Upper lobe of left lung (tissue), 6 donors: ENCODE measurements around the gene CCND2. TPM values are rescaled to one million over a fixed set of nuclear protein-coding genes. Genes with fewer than 3 reads are reported as not detected.

Experiments
- ATAC-seq, 2 donors: fragments of 200-7000 bp; cut with Tn5 transposase; one replicate each; pipeline ENCODE4 v1.9.1; 2022; ENCODE audit warnings: mild to moderate bottlenecking in 2 of 2, moderate library complexity in 2 of 2; ENCODE audit not compliant: low FRiP score in 2 of 2
- DNase-seq, 2 donors: peaks; one replicate each; pipeline ENCODE4 v3.0.0-alpha.2; 2019 to 2020
- H3K27ac ChIP-seq, 4 donors: fragments of 200-600 bp; sonication (generic); one replicate each; pipeline ENCODE4 v1.5.1; 2016 to 2019
- H3K27me3 ChIP-seq, 4 donors: fragments of 200-600 bp; sonication (generic); one replicate each; pipeline ENCODE4 v1.5.1; 2017 to 2019
- H3K36me3 ChIP-seq, 4 donors: fragments of 200-600 bp; sonication (generic); one replicate each; pipeline ENCODE4 v1.5.1; 2016 to 2019
- H3K4me1 ChIP-seq, 4 donors: fragments of 200-600 bp; sonication (generic); one replicate each; pipeline ENCODE4 v1.5.1; 2018 to 2019
- H3K4me3 ChIP-seq, 4 donors: fragments of 200-600 bp; sonication (generic); one replicate each; pipeline ENCODE4 v1.5.1; 2017 to 2019; ENCODE audit warnings: mild to moderate bottlenecking in 2 of 4, moderate library complexity in 1 of 4
- H3K9me3 ChIP-seq, 4 donors: fragments of 200-600 bp; sonication (generic); one replicate each; pipeline ENCODE4 v1.5.1; 2018 to 2019
- CTCF ChIP-seq, 6 experiments: fragments of 450-650 bp in 4 of 6; fragments of 200-600 bp in 2 of 6; sonication (generic) in 2 of 6; IDR thresholded peaks; one replicate each; pipeline ENCODE4 v1.5.1; 2016 to 2019; ENCODE audit warnings: antibody characterized with exemption in 6 of 6
- EP300 ChIP-seq, 4 donors: sonication (generic); formaldehyde crosslinking; IDR thresholded peaks; one replicate each; pipeline ENCODE4 v1.5.1; 2017; ENCODE audit warnings: antibody characterized with exemption in 4 of 4, control low read depth in 2 of 4
- POLR2A ChIP-seq, 4 donors: fragments of 450-650 bp; IDR thresholded peaks; one replicate each; pipeline ENCODE4 v1.5.1; 2016 to 2017; ENCODE audit warnings: antibody characterized with exemption in 4 of 4, mild to moderate bottlenecking in 2 of 4
- POLR2AphosphoS5 ChIP-seq, 2 donors: sonication (generic); formaldehyde crosslinking; IDR thresholded peaks; one replicate each; pipeline ENCODE4 v1.5.1; 2017; ENCODE audit warnings: antibody characterized with exemption in 2 of 2
- WGBS, 2 donors: methylation state at CpG; one replicate each; pipeline ENCODE4 v1.1.5; 2017 to 2018; 5-methylcytosine and 5-hydroxymethylcytosine counted together
- total RNA-seq, 6 donors: library from RNA; depleted of rRNA in 4 of 6; stranded (reverse); fragments of >200 nt in 4 of 6; gene quantifications; one replicate each; pipeline versions ENCODE4 v1.1.0 to v1.2.1, GENCODE V29; 2016 to 2021
- donor health status: DM: no; HTN: no; CAD: no; lungs with moderate emphysema.
- donor health status: DM: no; HTN: yes; CAD: no; lungs with severe emphysema.

The CCND2 gene
- total RNA-seq, 6 donors from 2014 or later: 47.1 to 101 (median 64.6) TPM

- no peak overlapping the region for H3K27ac ChIP-seq
- H3K4me3 ChIP-seq: no peak overlapping the region
- H3K27me3 ChIP-seq: no peaks in the 10 kb centered on the region
- ATAC-seq: no peak
- no peaks in the 10 kb centered on the region for H3K36me3 ChIP-seq
- H3K4me1 ChIP-seq: peaks cover 0 to 5% (median 0%) of the 10 kb centered on the region in 4 donors
- WGBS, 2 donors: 57 to 64% methylated on average over 9 of the region's 9 CpGs
- no peak for DNase-seq
- TF ChIP-seq POLR2AphosphoS5 (IDR thresholded peaks at IDR 0.05) (no peak), CTCF (IDR thresholded peaks at IDR 0.05) (no peak), EP300 (IDR thresholded peaks at IDR 0.05) (no peak), POLR2A (IDR thresholded peaks at IDR 0.05) (no peak)
- H3K9me3 ChIP-seq: no peaks in the 10 kb centered on the region
Measured at GRCh38 chr12:4244868-4245267, 28.7 kb upstream of the CCND2 start.

GRCh38 chr12:4245446-4245845, 28.1 kb upstream of the CCND2 start:
- TF ChIP-seq POLR2A (IDR thresholded peaks at IDR 0.05) (no peak), POLR2AphosphoS5 (IDR thresholded peaks at IDR 0.05) (no peak), EP300 (IDR thresholded peaks at IDR 0.05) (no peak), CTCF (IDR thresholded peaks at IDR 0.05) (no peak)
- no peak for DNase-seq
- Histone ChIP-seq H3K36me3 (no peaks in the 10 kb centered on the region), H3K4me3 (no peak overlapping the region), H3K4me1 (peaks cover 0 to 5% (median 0%) of the 10 kb centered on the region in 4 donors), H3K27ac (no peak overlapping the region), H3K9me3 (no peaks in the 10 kb centered on the region), H3K27me3 (no peaks in the 10 kb centered on the region)
- 82 to 87% methylated on average over 4 of the region's 4 CpGs for WGBS, 2 donors
- no peak for ATAC-seq

GRCh38 chr12:4246116-4246515, 27.4 kb upstream of the CCND2 start:
- H3K9me3 ChIP-seq: no peaks in the 10 kb centered on the region
- 48 to 53% methylated on average over 5 of the region's 5 CpGs for whole genome bisulfite sequencing, 2 donors
- ATAC-seq: no peak

GRCh38 chr12:4250691-4251090, 22.9 kb upstream of the CCND2 start:
- 71 to 80% methylated on average over 6 to 8 of the region's 8 CpGs for WGBS, 2 donors
- H3K27me3 ChIP-seq: no peaks in the 10 kb centered on the region
- no peaks in the 10 kb centered on the region for H3K4me1 ChIP-seq
- no peak for TF ChIP-seq POLR2AphosphoS5 (IDR thresholded peaks at IDR 0.05)
- no peak for TF ChIP-seq POLR2A (IDR thresholded peaks at IDR 0.05)
- TF ChIP-seq CTCF (IDR thresholded peaks at IDR 0.05): no peak
- TF ChIP-seq EP300 (IDR thresholded peaks at IDR 0.05): no peak
- H3K9me3 ChIP-seq: no peaks in the 10 kb centered on the region
- ATAC-seq (no peak), DNase-seq (no peak)
- H3K4me3 ChIP-seq: no peak overlapping the region
- H3K27ac ChIP-seq: no peak overlapping the region
- H3K36me3 ChIP-seq: no peaks in the 10 kb centered on the region

More at GRCh38 chr12:4246116-4246515, 27.4 kb upstream of the CCND2 start:
- Histone ChIP-seq H3K4me1 (peaks cover 0 to 5% (median 0%) of the 10 kb centered on the region in 4 donors), H3K27me3 (no peaks in the 10 kb centered on the region), H3K36me3 (no peaks in the 10 kb centered on the region), H3K27ac (no peak overlapping the region), H3K4me3 (no peak overlapping the region)
- no peak for DNase-seq
- no peak for TF ChIP-seq EP300 (IDR thresholded peaks at IDR 0.05)
- TF ChIP-seq POLR2A (IDR thresholded peaks at IDR 0.05): no peak
- no peak for TF ChIP-seq POLR2AphosphoS5 (IDR thresholded peaks at IDR 0.05)
- TF ChIP-seq CTCF (IDR thresholded peaks at IDR 0.05): no peak

- 70 to 80% methylated on average over 6 of the region's 6 CpGs for whole genome bisulfite sequencing, 2 donors
- Histone ChIP-seq H3K27me3 (no peaks in the 10 kb centered on the region), H3K4me3 (no peak overlapping the region), H3K9me3 (no peaks in the 10 kb centered on the region), H3K27ac (no peak overlapping the region), H3K4me1 (no peaks in the 10 kb centered on the region), H3K36me3 (no peaks in the 10 kb centered on the region)
- no peak for TF ChIP-seq POLR2AphosphoS5 (IDR thresholded peaks at IDR 0.05)
- no peak for TF ChIP-seq POLR2A (IDR thresholded peaks at IDR 0.05)
- TF ChIP-seq CTCF (IDR thresholded peaks at IDR 0.05): no peak
- TF ChIP-seq EP300 (IDR thresholded peaks at IDR 0.05): no peak
- DNase-seq (no peak), ATAC-seq (no peak)
Measured at GRCh38 chr12:4251216-4251891, 22.2 kb upstream of the CCND2 start.
